H1 (cell line): Measurements from ENCODE around the gene LTBP3. TPM values are rescaled to one million over a fixed set of nuclear protein-coding genes. Genes with fewer than 3 reads are reported as not detected.
A peak's percentile ranks its signal among the peaks of the same experiment; 100 is the strongest.

Source experiments
- CTCF ChIA-PET: fragments of 300-600 bp; sonication (Branson Sonifier 250); formaldehyde crosslinking; loops from one replicate; lab custom pipeline; 2021; ENCODE audit not compliant: partially characterized antibody; lab: Charles Lee
- POLR2A ChIA-PET: fragments of 300-600 bp; sonication (Branson Sonifier 250); formaldehyde crosslinking; loops from one replicate; lab custom pipeline; 2021; ENCODE audit warnings: inconsistent platforms; ENCODE audit not compliant: partially characterized antibody; lab: Charles Lee
- DNase-seq, 2 experiments: peaks; one replicate each; pipeline versions ENCODE4 v3.0.0 to v3.0.0-alpha.2; 2010 to 2022; ENCODE audit warnings: low spot score in 2 of 2, low read depth in 1 of 2, mixed read lengths in 1 of 2
- FAIRE-seq: peaks from 2 replicates; lab custom pipeline; 2011; peaks lifted over from hg19 to GRCh38; lab: Jason Lieb, UNC
- H2AFZ ChIP-seq: 2 replicates; pipeline ENCODE4 v1.8.1; 2012; ENCODE audit warnings: low read length, inconsistent platforms
- H2AK5ac ChIP-seq: 2 replicates; pipeline ENCODE4 v1.6.1; 2013; ENCODE audit warnings: low read depth, low read length
- H2BK120ac ChIP-seq: replicated peaks from 2 replicates; pipeline ENCODE3; 2013; ENCODE audit warnings: low read depth, low read length, inconsistent platforms
- H2BK12ac ChIP-seq: 2 replicates; pipeline ENCODE4 v1.6.1; 2013; ENCODE audit warnings: low read depth, low read length
- H2BK15ac ChIP-seq: 2 replicates; pipeline ENCODE4 v1.6.1; 2013; ENCODE audit warnings: low read length
- H2BK20ac ChIP-seq: 2 replicates; pipeline ENCODE4 v1.6.1; 2013; ENCODE audit warnings: low read length
- H2BK5ac ChIP-seq: 2 replicates; pipeline ENCODE4 v1.6.1; 2013; ENCODE audit warnings: low read depth, low read length
- H3K14ac ChIP-seq: 2 replicates; pipeline ENCODE4 v1.6.1; 2013; ENCODE audit warnings: inconsistent platforms; ENCODE audit not compliant: insufficient read length
- H3K18ac ChIP-seq: 2 replicates; pipeline ENCODE4 v1.6.1; 2013; ENCODE audit warnings: low read length; ENCODE audit errors: extremely low read depth
- H3K23ac ChIP-seq: 2 replicates; pipeline ENCODE4 v1.6.1; 2013; ENCODE audit warnings: inconsistent platforms; ENCODE audit not compliant: insufficient read length
- H3K23me2 ChIP-seq: 2 replicates; pipeline ENCODE4 v1.6.1; 2013; ENCODE audit warnings: low read depth, low read length
- H3K27ac ChIP-seq: 2 replicates; pipeline ENCODE4 v1.6.1; 2011; ENCODE audit warnings: low read depth, low read length, inconsistent platforms
- H3K27me3 ChIP-seq, 4 experiments: replicated peaks in 1 of 4; 1 replicate in 1 of 4; 2 replicates in 3 of 4; pipeline versions ENCODE4 v1.6.1 to v1.8.1; 2011 to 2013; ENCODE audit warnings: low read length in 3 of 4, mild to moderate bottlenecking in 3 of 4, inconsistent platforms in 2 of 4, mixed read lengths in 2 of 4, moderate library complexity in 1 of 4; ENCODE audit not compliant: control insufficient read depth in 3 of 4, insufficient read depth in 3 of 4; ENCODE audit errors: extremely low read depth in 1 of 4
- H3K36me3 ChIP-seq, 4 experiments: 2 replicates each; pipeline versions ENCODE4 v1.6.1 to v1.8.1; 2011 to 2013; ENCODE audit warnings: mild to moderate bottlenecking in 4 of 4, low read length in 3 of 4, moderate library complexity in 2 of 4, control low read depth in 1 of 4, inconsistent platforms in 1 of 4; ENCODE audit not compliant: insufficient read depth in 4 of 4, control insufficient read depth in 2 of 4
- H3K4ac ChIP-seq: replicated peaks from 2 replicates; pipeline ENCODE3; 2013; ENCODE audit warnings: low read length, low read depth, mixed read lengths, inconsistent platforms; ENCODE audit not compliant: insufficient read length
- H3K4me1 ChIP-seq, 4 experiments: replicated peaks in 1 of 4; 1 replicate in 1 of 4; 2 replicates in 3 of 4; pipeline versions ENCODE4 v1.6.1 to v1.8.1; 2011 to 2013; ENCODE audit warnings: low read length in 3 of 4, inconsistent platforms in 2 of 4, mixed read lengths in 1 of 4; ENCODE audit not compliant: insufficient read depth in 4 of 4, control insufficient read depth in 3 of 4
- H3K4me2 ChIP-seq, 2 experiments: 2 replicates each; pipeline versions ENCODE4 v1.6.1 to v1.8.1; 2011 to 2013; ENCODE audit warnings: low read depth in 2 of 2, low read length in 2 of 2, control low read depth in 1 of 2, inconsistent platforms in 1 of 2, mild to moderate bottlenecking in 1 of 2; ENCODE audit not compliant: insufficient read depth in 1 of 2
- H3K4me3 ChIP-seq, 4 experiments: fragments of 200-600, 300-600 bp in 1 of 4; sonication (generic), shearing (Covaris generic), sonication (Bioruptor Twin) in 1 of 4; 2 replicates each; pipeline versions ENCODE4 v1.5.1 to v1.8.1; 2011 to 2016; ENCODE audit warnings: low read length in 4 of 4, low read depth in 3 of 4, control low read depth in 2 of 4, inconsistent platforms in 2 of 4, mild to moderate bottlenecking in 2 of 4, mixed read lengths in 1 of 4, moderate library complexity in 1 of 4; ENCODE audit not compliant: insufficient read depth in 2 of 4; ENCODE audit errors: extremely low read depth in 1 of 4
- H3K56ac ChIP-seq: replicated peaks from 2 replicates; pipeline ENCODE3; 2013; ENCODE audit warnings: low read depth, mild to moderate bottlenecking, mixed read lengths, low read length, inconsistent platforms; ENCODE audit not compliant: insufficient read length
- H3K79me1 ChIP-seq: 2 replicates; pipeline ENCODE4 v1.6.1; 2013; ENCODE audit warnings: low read depth, low read length, control low read depth
- H3K79me2 ChIP-seq, 2 experiments: 2 replicates each; pipeline versions ENCODE4 v1.6.1 to v1.8.1; 2012 to 2013; ENCODE audit warnings: low read length in 2 of 2, mild to moderate bottlenecking in 2 of 2, inconsistent platforms in 1 of 2; ENCODE audit not compliant: insufficient read depth in 2 of 2, control insufficient read depth in 1 of 2
- H3K9ac ChIP-seq, 4 experiments: replicated peaks in 1 of 4; 1 replicate in 1 of 4; 2 replicates in 3 of 4; pipeline versions ENCODE4 v1.6.1 to v1.8.1; 2011 to 2013; ENCODE audit warnings: low read depth in 3 of 4, low read length in 3 of 4, control low read depth in 2 of 4, mild to moderate bottlenecking in 2 of 4, moderate library complexity in 2 of 4, inconsistent platforms in 1 of 4; ENCODE audit errors: extremely low read depth in 1 of 4
- H3K9me3 ChIP-seq, 2 experiments: 2 replicates each; pipeline versions ENCODE4 v1.6.1 to v1.8.1; 2012 to 2013; ENCODE audit warnings: mild to moderate bottlenecking in 2 of 2, moderate library complexity in 2 of 2, control low read depth in 1 of 2, inconsistent platforms in 1 of 2, low read depth in 1 of 2, low read length in 1 of 2, mixed read lengths in 1 of 2; ENCODE audit not compliant: insufficient read depth in 2 of 2
- H4K20me1 ChIP-seq, 2 experiments: replicated peaks in 1 of 2; 2 replicates each; pipeline versions ENCODE3 to v1.8.1; 2011 to 2013; ENCODE audit warnings: inconsistent platforms in 2 of 2, low read length in 2 of 2, mild to moderate bottlenecking in 1 of 2; ENCODE audit not compliant: insufficient read depth in 2 of 2, control insufficient read depth in 1 of 2
- H4K5ac ChIP-seq: 2 replicates; pipeline ENCODE4 v1.6.1; 2013; ENCODE audit warnings: low read length, low read depth, mixed read lengths, inconsistent platforms; ENCODE audit not compliant: insufficient read length
- H4K8ac ChIP-seq: 2 replicates; pipeline ENCODE4 v1.8.0; 2013; ENCODE audit warnings: mild to moderate bottlenecking, moderate library complexity, low read length, inconsistent platforms; ENCODE audit not compliant: insufficient read depth; ENCODE audit errors: extremely low read depth
- H4K91ac ChIP-seq: replicated peaks from 2 replicates; pipeline ENCODE3; 2013; ENCODE audit warnings: low read length, mixed read lengths, inconsistent platforms; ENCODE audit not compliant: insufficient read length
- CBX5 ChIP-seq: fragments of 300-800, 300-1000 bp; sonication (generic); IDR thresholded peaks from 2 replicates; pipeline ENCODE4 v1.7.1; 2016; ENCODE audit warnings: antibody characterized with exemption, low read length, low read depth
- CEBPB ChIP-seq: IDR thresholded peaks from 2 replicates; pipeline ENCODE4 v1.6.1; 2012; ENCODE audit warnings: low read depth, low read length
- CREB1 ChIP-seq: IDR thresholded peaks from 2 replicates; pipeline ENCODE4 v1.6.1; 2012; ENCODE audit warnings: inconsistent platforms
- KDM4A ChIP-seq: IDR thresholded peaks from one replicate; pipeline ENCODE4 v1.7.1; 2012; ENCODE audit warnings: low read depth, mild to moderate bottlenecking, moderate library complexity, low read length, inconsistent platforms; ENCODE audit not compliant: severe bottlenecking
- SAP30 ChIP-seq: fragments of 300-600 bp; sonication (generic); IDR thresholded peaks from 2 replicates; pipeline ENCODE4 v1.7.1; 2012; ENCODE audit warnings: low read length, moderate library complexity, mild to moderate bottlenecking, inconsistent platforms; ENCODE audit not compliant: insufficient read depth, insufficient replicate concordance
- SIN3A ChIP-seq, 2 experiments: IDR thresholded peaks in 1 of 2; conservative IDR thresholded peaks in 1 of 2; 2 replicates each; pipeline ENCODE4 v1.6.1; 2011 to 2012; ENCODE audit warnings: low read length in 2 of 2, improper control_type of control experiment in 1 of 2, low read depth in 1 of 2, mild to moderate bottlenecking in 1 of 2
- TAF7 ChIP-seq: optimal IDR thresholded peaks from 2 replicates; pipeline ENCODE3; 2011; ENCODE audit warnings: low read depth, mild to moderate bottlenecking, inconsistent platforms, low read length, moderate library complexity, borderline replicate concordance
- WGBS, 2 experiments: shearing (Covaris generic) in 1 of 2; methylation state at CpG; one replicate each; pipeline versions ENCODE4 v1.1.6 to v1.1.7; 2013 to 2015; ENCODE audit warnings: low lambda C conversion rate in 2 of 2, mixed read lengths in 2 of 2, inconsistent platforms in 1 of 2, low coverage in 1 of 2, missing lambda C conversion rate in 1 of 2; ENCODE audit not compliant: insufficient replicate concordance in 2 of 2, insufficient coverage in 1 of 2, insufficient read length in 1 of 2; ENCODE audit errors: extremely low coverage in 1 of 2, missing lambda C conversion rate in 1 of 2; 5-methylcytosine and 5-hydroxymethylcytosine counted together
- polyA plus RNA-seq, 7 experiments: library from polyadenylated mRNA; depleted of rRNA in 3 of 7; stranded (reverse) in 5 of 7; unstranded in 2 of 7; fragments of >200 nt in 5 of 7; fragments of 200-250 nt in 2 of 7; gene quantifications; 1 replicate in 5 of 7; 2 replicates in 1 of 7; 4 replicates in 1 of 7; pipeline versions ENCODE4 v1.2.1 to v1.2.3, GENCODE V29; 2011 to 2013; ENCODE audit warnings: missing spikeins in 2 of 7, mixed read lengths in 2 of 7
- total RNA-seq: library from RNA; stranded (reverse); fragmentation: NEBNext Ultra II Directional; extraction: Animal tissue kit (Norgen Biotek cat#: 25700); gene quantifications from 2 replicates; pipeline ENCODE4 v1.2.1, GENCODE V29; 2021

LTBP3 gene
- total and polyA plus RNA-seq, 2 of the 8 experiments (the other 6 are each of a cell fraction or from before 2014, with no cell fraction given): 12.8 to 17.8 TPM

DNA sequence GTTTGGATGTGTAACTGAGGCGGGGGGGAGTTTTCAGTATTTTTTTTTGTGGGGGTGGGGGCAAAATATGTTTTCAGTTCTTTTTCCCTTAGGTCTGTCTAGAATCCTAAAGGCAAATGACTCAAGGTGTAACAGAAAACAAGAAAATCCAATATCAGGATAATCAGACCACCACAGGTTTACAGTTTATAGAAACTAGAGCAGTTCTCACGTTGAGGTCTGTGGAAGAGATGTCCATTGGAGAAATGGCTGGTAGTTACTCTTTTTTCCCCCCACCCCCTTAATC lies 57.0 kb downstream of the LTBP3 start:
- no peak overlapping the region for H2AK5ac ChIP-seq
- H3K27ac ChIP-seq: no peak overlapping the region
- H3K36me3 ChIP-seq: peaks cover 39 to 63% (median 50%) of the 10 kb centered on the region in 4 experiments
- POLR2A ChIA-PET: interaction anchor here (0.7 to 29.8 kb wide), 22 partner anchors 6 to 516 kb away, joined by 3 to 1569 read pairs (median 5); partner anchors contain the start of genes FRMD8, MALAT1, NEAT1 and POLA2
- H4K5ac ChIP-seq: no peak overlapping the region
- no peak overlapping the region for H2AFZ ChIP-seq
- no peak overlapping the region for H3K56ac ChIP-seq
- no peak overlapping the region for H2BK15ac ChIP-seq
- H3K14ac ChIP-seq: no peak overlapping the region
- H3K4ac ChIP-seq: no peak overlapping the region
- H3K23ac ChIP-seq: no peak overlapping the region
- CTCF ChIA-PET: interaction anchor here (1.0 to 29.0 kb wide), 6 partner anchors 7 to 185 kb away, joined by 3 to 809 read pairs (median 13); partner anchors contain the start of gene MALAT1
- peaks cover 7 to 14% (median 9%) of the 10 kb centered on the region in 4 experiments; a peak in 6 of 7 replicates for H3K4me1 ChIP-seq
- H4K20me1 ChIP-seq: peaks cover 45 to 52% of the 10 kb centered on the region in 2 experiments
- WGBS, 2 experiments: 0% methylated on average over 2 of the region's 2 CpGs; no CpG with 5 or more reads in 1 of the 2 experiments
- no peak overlapping the region for H4K8ac ChIP-seq
- no peak for FAIRE-seq
- DNase-seq: no peak
- TF ChIP-seq SAP30 (no peak), TAF7 (no peak), CREB1 (no peak), CBX5 (no peak), CEBPB (no peak), KDM4A (no peak), SIN3A (conservative IDR thresholded peaks at IDR 0.05 in 1 of 2, IDR thresholded peaks at IDR 0.05 in 1 of 2; ENCODE audit: low read depth in 1 of 2, low read length in 2 of 2) (0 out of 4 replicates have a peak, but pooled peaks of 1 of the 2 experiments have one; percentile 13)
- H3K4me3 ChIP-seq: peak overlapping the region; percentile 93 to 100 (median 98)
- no peak overlapping the region for H2BK5ac ChIP-seq
- no peaks in the 10 kb centered on the region for H3K79me1 ChIP-seq
- no peak overlapping the region for H3K18ac ChIP-seq
- H2BK120ac ChIP-seq: no peak overlapping the region
- no peak overlapping the region for H4K91ac ChIP-seq
- no peak overlapping the region for H2BK12ac ChIP-seq
- peaks cover 53 to 90% of the 10 kb centered on the region in 2 experiments for H3K79me2 ChIP-seq
- no peak overlapping the region for H2BK20ac ChIP-seq
- peak overlapping the region; percentile 89 to 99 (median 96) for H3K9ac ChIP-seq
- no peaks in the 10 kb centered on the region for H3K9me3 ChIP-seq
- H3K27me3 ChIP-seq: no peaks in the 10 kb centered on the region
- H3K23me2 ChIP-seq: peaks cover 15% of the 10 kb centered on the region
- peak overlapping the region; percentile 75 to 90; a peak in 3 of 4 replicates for H3K4me2 ChIP-seq
